GM19043 (cell line): Measurements from ENCODE around the gene EED.
A peak's percentile ranks its signal among the peaks of the same experiment; 100 is the strongest.

ENCODE experiments used
- ATAC-seq: cut with Tn5 transposase; IDR thresholded peaks from one replicate; pipeline ENCODE4 v1.9.1; 2021; ENCODE audit warnings: low read depth; ENCODE audit not compliant: unreplicated experiment

Gene EED

DNA sequence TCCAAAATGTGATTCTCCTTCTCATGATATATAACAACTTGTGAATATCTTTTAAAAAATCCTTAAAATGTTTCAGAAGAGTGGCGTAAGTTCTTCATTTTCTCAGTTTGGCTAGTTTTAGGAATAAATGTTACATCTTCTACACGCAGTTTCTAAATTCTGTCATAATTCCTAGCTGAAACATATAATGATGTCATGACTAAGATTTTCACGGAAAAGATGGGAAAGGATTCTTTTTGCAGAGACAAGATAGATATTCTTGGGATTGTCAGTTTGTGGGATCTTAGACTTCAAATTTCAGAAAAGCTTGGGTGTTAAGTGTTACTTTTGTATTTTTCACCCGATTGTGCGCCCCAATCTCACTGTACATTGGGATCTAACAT, 1.7 kb downstream of the EED start:
- ATAC-seq: no peak

DNA sequence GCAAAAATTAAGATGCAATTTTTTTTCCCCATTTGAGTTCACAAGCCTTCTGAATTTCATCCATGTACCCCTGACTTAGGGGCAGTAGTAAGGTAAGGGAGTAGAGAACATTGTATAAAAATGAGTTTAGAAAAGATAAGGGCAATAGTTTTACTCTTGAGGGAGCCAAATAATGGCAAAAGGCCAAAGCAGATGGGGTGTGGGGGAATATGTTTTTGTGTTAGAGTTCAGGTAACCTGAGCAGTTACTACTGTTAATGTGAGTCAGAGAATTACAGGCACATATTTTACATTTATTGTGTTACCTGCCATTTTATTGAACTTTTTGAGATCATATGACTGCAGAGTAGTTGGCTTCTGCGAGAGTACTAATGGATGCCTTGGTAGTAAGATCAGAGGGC, 3.1 kb downstream of the EED start:
- no peak for ATAC-seq

DNA sequence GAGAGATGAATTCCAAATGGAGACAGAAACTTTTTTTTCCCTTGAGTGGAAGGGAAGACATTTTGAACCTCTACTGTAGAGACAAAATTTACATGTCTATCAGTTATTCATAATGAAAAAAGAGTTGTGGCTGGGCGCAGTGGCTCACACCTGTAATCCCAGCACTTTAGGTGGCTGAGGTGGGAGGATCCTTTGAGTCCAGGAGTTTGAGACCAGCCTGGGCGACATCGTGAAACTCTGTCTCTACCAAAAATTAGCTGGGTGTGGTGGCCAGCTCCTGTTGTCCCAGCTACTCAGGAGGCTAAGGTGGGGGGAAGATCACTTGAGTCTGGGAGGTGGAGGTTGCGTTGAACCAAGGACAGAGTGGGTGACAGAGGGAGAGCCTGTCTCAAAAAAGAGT, 4.1 kb downstream of the EED start:
- ATAC-seq: no peak

DNA sequence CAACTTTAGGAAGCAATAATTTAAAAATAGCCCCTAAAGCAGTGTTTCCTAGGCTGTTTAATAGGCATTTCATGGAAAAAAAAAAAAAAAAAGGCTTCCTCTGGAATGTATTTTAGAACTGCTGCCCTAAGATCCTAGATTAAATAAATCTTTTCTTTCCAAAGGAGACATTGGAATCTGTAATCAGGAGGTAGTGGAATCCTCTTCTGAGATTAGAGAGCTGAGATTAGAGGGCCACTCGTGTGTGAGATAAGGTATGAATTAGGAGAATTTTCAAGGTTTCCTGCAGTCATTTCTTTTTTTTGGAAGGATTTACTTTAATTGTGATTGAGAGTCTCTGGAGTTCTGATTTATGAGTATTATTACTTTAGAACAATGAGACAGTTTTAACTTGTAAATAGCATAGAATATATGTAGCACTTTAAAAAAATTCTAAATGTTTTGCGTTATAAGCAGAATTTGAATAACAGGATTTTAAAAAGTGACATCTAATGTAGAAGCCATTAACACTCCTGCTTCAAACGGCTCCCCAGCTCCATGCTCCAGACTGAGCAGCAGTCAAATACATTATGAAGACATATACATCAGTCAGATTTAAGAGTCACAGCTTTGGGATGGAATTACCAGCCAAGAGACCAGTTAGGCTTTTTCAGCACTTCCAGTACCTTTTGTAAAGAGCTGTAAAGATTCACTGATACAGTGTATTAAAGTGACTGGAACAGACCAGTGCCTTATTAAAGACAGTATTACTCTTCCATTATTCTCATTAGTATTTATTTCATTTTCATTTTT, 5.0 kb downstream of the EED start:
- no peak for ATAC-seq

DNA sequence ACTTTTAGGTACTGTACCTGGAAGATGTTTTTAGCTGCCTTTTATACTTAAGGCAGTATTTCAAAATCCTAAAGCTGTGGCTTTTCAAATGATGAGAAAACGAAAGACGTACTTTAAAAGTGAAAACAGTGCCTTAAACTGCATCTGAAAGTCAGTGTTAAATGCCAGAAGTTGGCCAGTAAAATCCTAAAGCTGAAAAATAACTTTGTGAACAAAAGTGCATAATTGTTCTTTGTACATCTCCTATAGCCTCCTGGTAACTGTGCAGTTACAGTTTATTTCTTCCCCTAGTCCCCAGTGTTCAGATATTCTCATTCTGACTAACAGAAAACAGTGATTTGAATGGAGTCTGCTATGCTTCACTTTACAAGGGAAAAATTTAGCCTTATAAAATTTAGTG, 6.8 kb downstream of the EED start:
- no peak for ATAC-seq

DNA sequence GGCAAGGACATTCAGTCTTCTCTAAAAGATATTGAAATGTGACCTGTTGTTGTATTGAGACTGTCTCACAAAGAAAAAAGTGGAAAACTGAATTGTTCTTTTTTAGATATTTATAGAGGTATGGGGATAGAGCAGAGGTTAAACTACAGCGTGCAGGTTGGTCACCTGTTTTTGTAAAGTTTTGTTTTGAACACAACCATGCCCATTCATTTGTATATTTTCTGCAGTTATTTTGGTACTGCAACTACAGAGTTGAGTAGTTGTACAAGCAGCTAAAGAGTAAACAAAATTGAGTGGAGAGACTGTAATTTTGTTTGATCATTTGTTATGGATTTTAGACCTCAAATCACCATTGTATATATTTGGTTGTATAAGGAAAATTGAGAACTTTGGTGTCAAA, 11.3 kb downstream of the EED start:
- peak; percentile 85 for ATAC-seq

DNA sequence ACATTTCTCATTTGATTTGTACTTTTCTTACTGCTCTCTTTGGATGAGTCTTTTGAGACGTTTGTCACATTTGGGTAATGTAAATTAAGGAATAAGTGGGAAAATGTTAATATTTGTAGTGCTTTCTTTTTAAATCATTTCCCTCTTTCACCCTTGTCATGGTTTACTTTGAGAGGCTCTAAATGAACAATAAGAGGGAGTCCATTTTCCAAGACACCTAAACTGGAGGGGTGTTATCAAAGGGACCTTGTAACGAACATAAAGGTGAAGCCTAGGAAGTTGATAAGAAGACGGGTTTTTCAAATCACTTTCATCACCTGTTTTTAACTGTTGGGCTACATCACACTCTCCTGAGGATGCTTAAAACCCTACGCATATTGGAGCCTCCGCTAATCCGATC, 12.1 kb downstream of the EED start:
- no peak for ATAC-seq

DNA sequence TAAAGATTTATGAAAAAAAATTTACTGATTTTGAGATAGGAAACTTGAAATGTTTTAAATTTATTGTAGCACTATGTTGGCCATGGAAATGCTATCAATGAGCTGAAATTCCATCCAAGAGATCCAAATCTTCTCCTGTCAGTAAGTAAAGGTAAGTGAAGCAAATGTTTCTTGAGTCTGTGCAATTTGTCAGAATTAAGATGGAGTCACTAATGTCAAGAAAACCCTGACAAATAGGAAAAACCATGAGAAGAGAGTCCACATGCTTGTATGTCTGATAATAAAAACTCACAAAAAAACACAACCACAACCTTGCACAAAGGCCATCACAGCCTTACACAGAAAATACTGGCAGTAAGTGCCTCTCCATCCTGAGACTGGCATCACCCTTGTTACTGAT, 12.9 kb downstream of the EED start:
- ATAC-seq: no peak

DNA sequence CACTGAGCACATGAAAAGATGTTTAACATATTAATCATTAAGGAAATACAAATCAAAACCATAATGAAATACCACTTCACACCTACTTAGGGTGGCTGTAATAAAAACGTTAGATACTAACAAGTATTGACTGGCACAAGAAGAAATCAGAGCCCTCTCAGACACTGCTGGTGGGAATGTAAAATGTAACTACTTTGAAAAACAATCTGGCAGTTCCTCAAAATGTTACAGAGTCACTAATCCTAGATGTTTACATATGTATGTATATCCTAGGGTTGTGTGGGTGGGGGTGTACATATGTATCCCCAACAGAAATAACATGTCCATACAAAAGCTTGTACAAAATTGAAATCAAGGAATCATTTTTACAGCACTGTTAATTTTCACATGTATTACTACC, 15.2 kb downstream of the EED start:
- no peak for ATAC-seq

DNA sequence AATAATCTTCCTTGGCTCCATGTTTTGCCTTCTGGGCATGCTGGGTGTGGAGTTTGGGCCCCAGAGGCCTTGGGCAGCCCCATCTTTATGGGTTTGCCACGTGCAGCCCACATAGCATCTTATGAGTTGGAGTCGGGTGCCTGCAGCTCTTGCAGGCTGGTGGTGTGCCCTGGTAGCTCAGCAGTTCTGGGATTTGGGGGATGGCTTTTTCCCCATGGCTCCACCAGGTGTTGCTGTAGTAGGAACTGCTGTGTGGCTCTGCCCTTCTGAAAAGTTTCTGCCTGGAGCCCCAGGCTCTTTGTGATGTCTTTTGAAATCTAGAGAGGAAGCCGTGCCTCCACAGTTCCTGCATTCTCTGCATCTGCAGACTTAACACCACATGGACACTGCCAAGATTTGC, 16.8 kb downstream of the EED start:
- ATAC-seq: no peak

DNA sequence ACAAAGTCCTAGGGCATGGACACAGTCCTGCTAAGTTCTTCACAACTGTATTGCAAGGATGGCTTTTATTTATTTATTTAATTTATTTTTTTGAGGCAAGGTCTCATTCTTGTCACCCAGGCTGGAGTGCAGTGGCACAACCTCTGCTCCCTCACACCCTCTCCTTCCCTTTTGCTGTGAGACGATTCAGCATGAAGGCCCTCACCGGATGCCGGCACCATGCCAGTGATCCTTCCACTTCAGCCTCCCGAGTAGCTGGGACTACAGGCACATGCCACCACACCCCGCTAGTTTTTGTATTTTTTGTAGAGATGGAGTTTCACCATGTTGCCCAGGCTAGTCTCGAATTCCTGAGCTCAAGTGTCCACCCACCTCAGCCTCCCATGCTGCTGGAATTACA, 17.8 kb downstream of the EED start:
- ATAC-seq: no peak

DNA sequence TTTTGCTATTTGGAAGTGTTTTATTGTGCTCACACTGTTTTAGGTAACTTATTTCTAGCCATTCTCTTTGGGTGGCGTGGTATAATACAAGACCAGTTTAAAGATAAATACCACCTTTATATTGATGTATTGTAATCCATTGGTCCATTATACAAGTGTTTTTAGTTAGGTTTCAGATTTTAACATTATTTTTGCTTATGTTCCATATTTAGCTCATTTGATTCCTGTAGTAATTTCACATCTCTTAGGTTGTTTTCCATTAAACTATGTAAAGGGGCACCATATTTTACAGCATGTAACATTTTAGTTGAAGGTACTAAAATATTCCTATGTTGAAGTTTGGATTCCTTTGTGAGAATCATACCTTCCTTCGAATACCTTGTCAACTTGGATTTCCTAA, 20.1 kb downstream of the EED start:
- ATAC-seq: no peak

DNA sequence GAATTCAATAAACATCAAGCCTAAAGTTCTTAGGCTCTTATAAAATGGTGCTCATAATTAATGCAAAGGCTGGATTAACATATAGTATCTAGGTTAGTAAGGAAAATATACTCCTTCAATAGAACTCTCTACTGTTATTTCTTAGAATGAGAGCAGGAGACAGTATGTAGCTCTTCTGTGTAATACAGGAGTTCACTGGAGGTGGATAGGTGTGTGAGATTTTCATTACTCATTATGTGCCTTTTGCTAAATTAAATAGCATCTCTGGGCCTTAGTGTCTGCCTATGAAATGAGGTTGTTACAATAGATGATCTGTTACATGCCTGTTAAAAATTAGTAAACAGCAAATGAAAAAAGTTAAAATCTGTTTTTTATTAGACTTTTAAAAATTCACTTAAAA, 20.6 kb downstream of the EED start:
- no peak for ATAC-seq

DNA sequence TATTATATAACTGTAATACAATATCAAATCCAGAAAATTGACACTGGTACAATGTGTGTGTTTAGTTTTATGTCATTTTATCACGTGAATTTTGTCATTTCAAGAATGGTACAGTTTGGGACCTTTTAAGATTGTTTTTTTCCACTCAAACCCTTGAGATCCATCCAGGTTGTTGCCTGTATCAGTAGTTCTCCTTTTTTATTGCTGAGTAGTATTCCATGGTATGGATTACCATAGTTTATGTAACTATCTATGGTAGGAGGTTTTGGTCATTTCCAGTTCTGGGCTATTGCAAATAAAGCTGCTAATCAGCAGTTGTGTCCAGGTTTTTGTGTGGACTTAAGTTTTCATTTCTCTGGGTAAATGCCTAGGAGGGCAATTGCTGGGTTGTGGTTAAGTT, 25.1 kb downstream of the EED start:
- no peak for ATAC-seq

DNA sequence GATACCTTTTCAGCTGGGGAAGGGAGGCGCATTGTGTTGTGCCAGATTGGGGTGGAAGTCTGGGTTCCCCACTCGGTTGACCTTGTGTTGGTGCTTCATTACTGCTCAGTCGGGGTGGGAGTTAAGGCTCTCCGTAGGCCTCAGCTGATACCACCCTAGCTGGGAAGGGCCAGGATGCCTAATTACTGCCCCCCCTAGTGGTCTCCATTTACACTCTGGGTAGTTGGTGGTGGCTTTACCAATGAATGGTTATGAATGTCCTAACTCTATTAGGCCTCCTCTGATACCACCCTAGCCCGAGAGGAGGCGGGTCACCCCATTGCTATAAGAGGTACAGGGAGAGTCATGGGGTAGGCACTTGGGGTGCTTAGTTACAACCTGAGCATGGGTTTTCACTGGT, 29.9 kb downstream of the EED start:
- ATAC-seq: no peak

DNA sequence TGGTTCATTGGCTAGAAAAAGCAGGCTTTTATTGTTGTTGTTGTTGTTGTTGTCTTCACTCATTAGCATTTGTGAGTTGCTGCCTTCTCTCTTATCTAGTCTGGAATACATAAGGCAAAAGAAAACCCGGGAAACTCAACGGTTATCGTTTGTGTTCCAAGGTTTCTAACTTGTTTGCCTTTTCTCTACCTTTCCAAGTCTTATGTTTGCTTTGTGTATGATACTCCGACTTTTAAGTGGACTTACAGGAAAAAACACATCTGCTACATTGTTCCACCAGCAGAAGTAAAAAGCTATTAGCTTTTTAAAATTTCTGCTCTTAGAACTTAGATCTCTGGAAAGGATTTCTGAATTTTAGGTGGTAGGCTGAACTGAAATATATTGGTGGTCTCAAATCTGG, 30.4 kb downstream of the EED start:
- ATAC-seq: no peak

DNA sequence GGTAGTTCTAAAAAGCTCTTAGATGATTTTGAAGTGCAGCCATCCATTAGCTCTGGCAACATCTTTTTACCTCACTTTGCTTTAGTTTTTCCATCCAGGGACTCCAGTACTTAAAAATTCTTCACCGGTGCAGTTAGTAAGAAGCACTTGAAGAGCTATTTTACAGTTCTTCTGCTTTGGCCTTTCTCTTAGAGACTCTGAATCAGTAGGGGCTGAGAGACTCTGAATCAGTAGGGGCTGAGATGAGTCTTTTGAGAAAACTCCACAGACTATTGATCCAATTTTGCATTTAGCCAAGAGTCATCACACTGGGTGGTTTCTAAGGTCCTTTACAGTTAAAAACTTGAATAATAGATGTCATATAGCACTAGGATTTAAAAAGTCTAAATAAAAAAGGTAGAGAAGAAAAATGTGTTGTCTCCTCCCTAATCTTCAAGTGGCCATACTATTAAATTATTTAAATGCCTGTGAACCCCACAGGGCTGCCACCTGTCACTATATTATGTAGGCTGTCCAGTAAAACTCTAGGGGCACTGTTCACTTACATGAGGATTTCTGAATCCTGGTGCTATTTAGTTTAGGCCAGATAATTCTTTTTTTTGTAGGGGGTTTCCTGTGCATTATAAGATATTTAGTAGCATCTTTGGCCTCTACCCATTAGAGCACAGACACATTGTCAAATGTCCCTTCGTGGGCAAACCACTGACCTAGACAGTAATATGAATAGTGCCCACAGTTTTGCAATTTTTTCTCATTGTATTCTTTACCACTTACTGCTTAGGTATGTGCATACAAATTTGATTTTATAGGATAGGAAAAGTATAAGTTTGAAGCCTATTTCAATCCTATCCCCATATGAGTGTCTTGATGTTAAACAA, 31.2 kb downstream of the EED start:
- ATAC-seq: no peak

DNA sequence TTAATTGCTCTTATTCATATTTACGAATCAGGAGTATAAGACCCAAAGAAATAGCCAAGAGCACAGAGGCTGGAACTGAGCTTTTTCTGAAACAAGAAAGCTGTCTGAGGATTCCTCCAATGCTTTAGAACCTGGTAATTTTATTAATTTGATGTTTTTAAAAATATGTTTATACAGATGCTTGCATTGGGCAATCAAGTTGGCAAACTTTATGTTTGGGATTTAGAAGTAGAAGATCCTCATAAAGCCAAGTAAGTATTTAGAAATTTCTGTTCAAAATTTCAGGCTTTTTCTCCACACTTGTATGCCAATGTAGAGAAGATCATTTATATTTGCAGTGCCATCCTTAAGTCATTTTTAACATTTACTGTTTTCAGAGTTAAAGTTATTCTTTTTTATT, 33.2 kb downstream of the EED start:
- ATAC-seq: no peak

DNA sequence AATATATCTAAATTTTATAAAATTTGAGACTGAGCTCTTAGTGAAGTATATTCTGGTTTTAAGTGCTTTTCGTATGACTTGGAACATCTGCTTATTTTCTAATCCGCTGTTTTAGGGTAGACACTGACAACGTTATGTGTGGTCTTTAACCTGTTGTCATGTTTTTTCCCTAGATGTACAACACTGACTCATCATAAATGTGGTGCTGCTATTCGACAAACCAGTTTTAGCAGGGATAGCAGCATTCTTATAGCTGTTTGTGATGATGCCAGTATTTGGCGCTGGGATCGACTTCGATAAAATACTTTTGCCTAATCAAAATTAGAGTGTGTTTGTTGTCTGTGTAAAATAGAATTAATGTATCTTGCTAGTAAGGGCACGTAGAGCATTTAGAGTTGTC, 33.7 kb downstream of the EED start:
- no peak for ATAC-seq

DNA sequence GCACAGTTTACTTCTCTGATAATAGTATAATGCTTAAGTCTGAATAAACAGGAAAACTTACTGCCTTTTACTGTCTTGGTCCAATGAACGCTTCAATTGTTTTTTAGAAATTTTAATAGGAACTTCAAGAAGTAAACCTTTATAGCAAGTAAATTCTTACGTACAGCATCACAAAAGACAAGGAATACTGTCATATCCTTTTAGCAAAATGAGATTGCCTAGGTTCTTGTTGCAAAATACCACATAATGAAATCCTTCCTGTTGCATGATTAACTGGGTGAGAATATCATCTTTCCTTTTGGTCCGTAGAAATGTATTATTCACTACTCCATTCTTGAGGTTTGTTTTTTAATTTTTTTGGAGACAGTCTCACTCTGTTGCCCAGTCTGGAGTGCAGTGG, 35.2 kb downstream of the EED start:
- ATAC-seq: no peak

DNA sequence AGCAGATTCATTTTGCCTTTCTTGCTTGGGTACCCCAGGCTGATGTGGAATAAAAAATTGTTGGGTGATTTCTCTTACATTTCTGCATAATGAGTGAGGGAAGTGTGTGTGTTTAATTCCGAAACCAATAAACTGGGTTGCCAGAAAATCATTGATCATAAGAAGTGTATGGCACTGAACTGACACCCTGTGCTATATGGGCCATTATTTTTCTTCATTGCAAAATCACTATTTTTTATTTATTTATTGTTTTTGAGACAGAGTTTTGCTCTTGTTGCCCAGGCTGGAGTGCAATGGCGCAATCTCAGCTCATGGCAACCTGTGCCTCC, 42.9 kb downstream of the EED start:
- no peak for ATAC-seq

DNA sequence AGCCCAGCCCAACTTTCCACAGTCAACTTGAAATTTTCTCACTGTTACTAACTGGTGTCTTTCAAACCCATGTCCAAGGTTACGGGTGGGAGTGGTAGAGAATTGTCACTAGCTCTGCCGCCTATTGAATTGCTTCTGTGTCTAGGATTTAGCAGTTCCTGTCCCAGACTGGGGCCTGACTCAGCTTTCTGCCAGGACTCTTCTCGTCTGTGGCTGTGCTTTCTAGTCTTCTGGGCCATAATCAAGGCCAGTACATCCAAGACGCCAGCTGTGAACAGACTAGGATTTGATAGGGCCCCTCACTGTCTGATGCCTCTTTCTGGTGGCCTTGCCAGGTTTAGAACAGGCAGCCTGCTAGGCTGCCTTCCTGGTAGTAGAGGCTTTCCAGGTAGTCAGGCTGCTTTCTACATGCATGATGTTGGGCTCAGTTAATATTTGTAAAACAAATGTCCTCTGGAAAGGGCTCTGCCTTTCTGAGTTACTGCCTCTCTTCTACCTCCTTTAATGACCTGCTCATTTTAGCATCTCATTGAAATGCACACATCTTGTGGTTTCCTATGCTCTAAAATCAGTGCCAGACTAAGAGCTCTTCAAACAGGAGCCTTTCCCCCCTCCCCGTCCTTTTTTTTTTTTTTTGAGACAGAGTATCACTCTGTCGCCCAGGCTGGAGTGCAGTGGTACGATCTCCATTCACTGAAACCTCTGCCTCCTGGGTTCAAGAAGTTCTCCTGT, 44.4 kb downstream of the EED start:
- ATAC-seq: no peak
